Measurements from ENCODE around the gene C5orf58. TPM values are rescaled to one million over a fixed set of nuclear protein-coding genes. Genes with fewer than 3 reads are reported as not detected.
A peak's percentile ranks its signal among the peaks of the same experiment; 100 is the strongest.

The C5orf58 gene
- total RNA-seq, 2 donors from 2014 or later: not detected

- H3K4me1 ChIP-seq: no peaks in the 10 kb centered on the region
- no peak overlapping the region for H3K4me3 ChIP-seq
- H3K9ac ChIP-seq (ENCODE audit: low read depth in 2 of 2, low read length in 2 of 2): no peak overlapping the region
- no peaks in the 10 kb centered on the region for H3K9me3 ChIP-seq
- H3K27ac ChIP-seq: no peak overlapping the region
- intact Hi-C loops (cut with DNase I): no loop called here
- no peak for DNase-seq
- no peaks in the 10 kb centered on the region for H3K27me3 ChIP-seq
- H3K36me3 ChIP-seq: no peaks in the 10 kb centered on the region
- TF ChIP-seq, protein P1, sequence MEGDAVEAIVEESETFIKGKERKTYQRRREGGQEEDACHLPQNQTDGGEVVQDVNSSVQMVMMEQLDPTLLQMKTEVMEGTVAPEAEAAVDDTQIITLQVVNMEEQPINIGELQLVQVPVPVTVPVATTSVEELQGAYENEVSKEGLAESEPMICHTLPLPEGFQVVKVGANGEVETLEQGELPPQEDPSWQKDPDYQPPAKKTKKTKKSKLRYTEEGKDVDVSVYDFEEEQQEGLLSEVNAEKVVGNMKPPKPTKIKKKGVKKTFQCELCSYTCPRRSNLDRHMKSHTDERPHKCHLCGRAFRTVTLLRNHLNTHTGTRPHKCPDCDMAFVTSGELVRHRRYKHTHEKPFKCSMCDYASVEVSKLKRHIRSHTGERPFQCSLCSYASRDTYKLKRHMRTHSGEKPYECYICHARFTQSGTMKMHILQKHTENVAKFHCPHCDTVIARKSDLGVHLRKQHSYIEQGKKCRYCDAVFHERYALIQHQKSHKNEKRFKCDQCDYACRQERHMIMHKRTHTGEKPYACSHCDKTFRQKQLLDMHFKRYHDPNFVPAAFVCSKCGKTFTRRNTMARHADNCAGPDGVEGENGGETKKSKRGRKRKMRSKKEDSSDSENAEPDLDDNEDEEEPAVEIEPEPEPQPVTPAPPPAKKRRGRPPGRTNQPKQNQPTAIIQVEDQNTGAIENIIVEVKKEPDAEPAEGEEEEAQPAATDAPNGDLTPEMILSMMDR (IDR thresholded peaks at IDR 0.05): no peak
Measured at GRCh38 chr5:170221327-170221741, 11.5 kb upstream of the C5orf58 start.

DNA sequence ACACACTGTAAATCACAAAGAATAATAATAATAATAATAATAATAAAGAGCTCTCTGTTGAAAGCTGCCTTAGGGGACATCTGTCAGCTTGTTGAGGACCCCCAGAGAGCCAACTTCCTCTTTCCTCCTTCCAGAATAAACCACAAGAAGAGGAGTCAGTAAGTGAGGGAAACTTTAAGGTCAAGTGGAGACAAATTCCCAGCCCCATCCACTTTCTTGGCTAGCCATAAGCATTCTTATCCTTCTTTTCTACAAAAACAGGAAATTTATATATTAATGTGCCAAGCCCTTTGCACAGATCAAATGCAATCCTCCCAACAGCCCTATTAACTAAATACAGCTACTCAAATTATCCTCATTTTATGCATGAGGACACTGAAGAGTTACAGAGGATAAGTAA is 9.4 kb upstream of the C5orf58 start:
- H3K4me1 ChIP-seq: no peaks in the 10 kb centered on the region
- no peak overlapping the region for H3K9ac ChIP-seq (ENCODE audit: low read depth in 2 of 2, low read length in 2 of 2)
- H3K36me3 ChIP-seq: no peaks in the 10 kb centered on the region
- H3K9me3 ChIP-seq: no peaks in the 10 kb centered on the region
- no peak for DNase-seq
- intact Hi-C loops (cut with DNase I): no loop called here
- TF ChIP-seq, protein P1 (IDR thresholded peaks at IDR 0.05): no peak
- no peaks in the 10 kb centered on the region for H3K27me3 ChIP-seq
- H3K4me3 ChIP-seq: no peak overlapping the region
- H3K27ac ChIP-seq: no peak overlapping the region

GRCh38 chr5:170223906-170224305 is 8.9 kb upstream of the C5orf58 start:
- Histone ChIP-seq H3K9ac (ENCODE audit: low read depth in 2 of 2, low read length in 2 of 2) (no peak overlapping the region), H3K27me3 (no peaks in the 10 kb centered on the region), H3K36me3 (no peaks in the 10 kb centered on the region), H3K27ac (no peak overlapping the region), H3K9me3 (no peaks in the 10 kb centered on the region), H3K4me1 (no peaks in the 10 kb centered on the region), H3K4me3 (no peak overlapping the region)
- intact Hi-C loops (cut with DNase I): no loop called here
- TF ChIP-seq, protein P1 (IDR thresholded peaks at IDR 0.05): no peak
- DNase-seq: no peak

GRCh38 chr5:170225326-170226128 is 7.3 kb upstream of the C5orf58 start:
- H3K27ac ChIP-seq: no peak overlapping the region
- peak; percentile 69 for DNase-seq
- no peaks in the 10 kb centered on the region for H3K4me1 ChIP-seq
- H3K36me3 ChIP-seq: no peaks in the 10 kb centered on the region
- TF ChIP-seq, protein P1 (IDR thresholded peaks at IDR 0.05): peak; percentile 60
- no peak overlapping the region for H3K4me3 ChIP-seq
- H3K9me3 ChIP-seq: no peaks in the 10 kb centered on the region
- intact Hi-C loops (cut with DNase I): loop anchor here (5.0 kb wide), 1 partner anchor 197 kb away; no protein-coding TSS in a partner anchor
- no peak overlapping the region for H3K9ac ChIP-seq (ENCODE audit: low read depth in 2 of 2, low read length in 2 of 2)
- no peaks in the 10 kb centered on the region for H3K27me3 ChIP-seq

GRCh38 chr5:170226129-170226615 is 6.6 kb upstream of the C5orf58 start:
- intact Hi-C loops (cut with DNase I): loop anchor here (5.0 kb wide), 1 partner anchor 196 kb away; no protein-coding TSS in a partner anchor
- H3K4me3 ChIP-seq: no peak overlapping the region
- H3K9ac ChIP-seq (ENCODE audit: low read depth in 2 of 2, low read length in 2 of 2): no peak overlapping the region
- H3K9me3 ChIP-seq: no peaks in the 10 kb centered on the region
- TF ChIP-seq, protein P1 (IDR thresholded peaks at IDR 0.05): no peak
- no peak overlapping the region for H3K27ac ChIP-seq
- no peak for DNase-seq
- H3K4me1 ChIP-seq: no peaks in the 10 kb centered on the region
- no peaks in the 10 kb centered on the region for H3K27me3 ChIP-seq
- H3K36me3 ChIP-seq: no peaks in the 10 kb centered on the region

All from colonic mucosa (tissue), 4 donors.